CD1c-positive myeloid dendritic cell (primary cell): ENCODE measurements around the gene RUNX1.
A peak's percentile ranks its signal among the peaks of the same experiment; 100 is the strongest.

Source experiments
- DNase-seq: peaks from one replicate; pipeline ENCODE4 v3.0.0-alpha.2; 2016; ENCODE audit errors: extremely low spot score

The RUNX1 gene

DNA sequence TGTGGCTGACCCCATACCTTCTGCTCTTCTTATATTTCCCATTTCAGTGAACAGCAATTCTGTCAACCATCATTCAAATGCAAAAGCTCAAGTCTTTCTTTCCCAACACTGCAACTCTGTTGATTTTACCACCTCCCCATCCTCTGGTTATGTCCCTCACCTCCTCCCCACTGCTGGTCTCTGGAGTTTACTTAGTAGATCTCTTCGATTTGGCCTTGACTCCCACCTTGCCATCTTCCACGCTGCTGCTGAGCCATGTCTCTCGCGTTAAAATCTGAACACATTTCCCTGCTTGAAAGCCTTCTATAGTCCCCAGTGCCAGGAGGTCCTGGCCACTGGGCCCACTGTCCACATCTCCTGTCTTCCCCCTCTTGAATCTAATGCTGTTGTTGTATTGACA is 125.5 kb downstream of the RUNX1 start:
- no peak for DNase-seq

DNA sequence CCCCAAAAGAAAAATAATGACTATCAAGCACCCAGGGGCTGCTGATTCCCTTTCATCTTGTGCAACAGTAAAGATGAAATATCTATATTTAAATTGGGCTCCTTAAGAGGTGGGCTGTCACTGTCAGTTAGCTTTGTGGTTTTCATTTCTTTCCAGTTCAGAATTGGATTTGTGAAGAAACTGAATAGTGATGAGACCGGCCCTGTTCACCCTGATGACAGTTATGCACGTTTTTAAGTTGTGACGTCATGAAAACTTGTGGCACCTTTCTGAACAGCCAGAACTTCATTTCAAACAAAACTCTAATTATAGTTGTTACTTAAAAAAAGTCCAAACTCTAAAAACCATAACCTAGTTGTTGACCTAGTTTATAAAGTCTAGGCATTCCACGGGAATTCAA is 125.9 kb downstream of the RUNX1 start:
- DNase-seq: no peak

GRCh38 chr21:34922479-34922878 is 126.6 kb downstream of the RUNX1 start:
- DNase-seq: no peak

DNA sequence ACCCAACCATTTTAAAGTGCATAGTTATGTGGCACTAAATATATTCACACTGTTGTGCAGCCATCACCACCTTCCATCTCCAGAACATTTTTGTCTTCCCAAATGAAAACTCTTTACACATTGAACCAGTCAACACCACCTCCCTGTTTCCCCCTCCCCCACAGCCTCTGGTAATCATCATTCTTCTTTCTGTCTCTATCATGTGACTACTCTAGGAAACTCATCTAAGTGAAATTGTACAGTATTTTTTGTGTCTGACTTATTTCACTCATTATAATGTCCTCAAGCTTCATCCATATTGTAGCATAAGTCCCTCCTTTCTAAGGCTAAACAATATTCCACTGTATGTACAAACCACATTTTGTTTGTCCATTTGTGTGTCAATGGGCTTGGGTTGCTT is 128.0 kb downstream of the RUNX1 start:
- no peak for DNase-seq

GRCh38 chr21:34919406-34919805 is 129.7 kb downstream of the RUNX1 start:
- no peak for DNase-seq

DNA sequence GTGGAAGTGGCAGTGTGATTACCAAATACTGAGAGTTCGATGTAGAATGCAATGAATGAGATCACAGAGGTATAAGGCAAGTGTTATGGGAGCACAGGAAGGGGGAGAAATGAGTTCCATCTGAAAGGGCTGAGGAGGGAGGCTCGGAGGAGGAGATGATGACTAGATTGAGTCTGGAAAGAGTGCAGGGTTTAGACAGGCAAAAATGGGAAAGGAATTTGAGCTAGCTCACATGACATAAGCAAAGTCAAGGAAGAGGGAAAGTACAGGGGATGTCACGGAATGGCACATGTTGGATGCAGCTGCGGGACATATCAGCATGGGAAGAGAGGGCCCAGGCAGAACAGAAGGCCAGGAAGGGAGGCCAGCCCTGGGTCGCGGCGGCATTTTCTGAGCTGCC is 132.7 kb downstream of the RUNX1 start:
- no peak for DNase-seq

GRCh38 chr21:34915364-34915841 is 133.7 kb downstream of the RUNX1 start:
- no peak for DNase-seq

DNA sequence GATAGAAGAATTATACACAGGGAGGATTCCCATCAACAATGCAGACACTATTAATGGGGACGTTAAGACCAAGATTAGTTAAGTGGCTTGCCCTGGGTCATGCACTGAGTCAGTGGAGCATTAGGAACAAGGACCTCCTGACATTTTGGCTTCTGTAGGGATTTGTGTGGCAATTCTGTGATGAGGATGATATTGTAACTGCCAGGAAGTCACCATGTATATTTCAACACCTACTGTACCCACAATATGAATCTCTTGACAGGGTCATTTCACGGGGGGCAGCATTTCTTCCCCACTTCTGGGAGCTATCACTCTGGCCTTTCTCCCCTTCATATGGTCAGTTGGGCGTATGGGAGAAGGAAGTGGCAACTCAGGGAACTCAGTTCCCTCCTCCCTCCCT is 134.9 kb downstream of the RUNX1 start:
- DNase-seq: no peak

DNA sequence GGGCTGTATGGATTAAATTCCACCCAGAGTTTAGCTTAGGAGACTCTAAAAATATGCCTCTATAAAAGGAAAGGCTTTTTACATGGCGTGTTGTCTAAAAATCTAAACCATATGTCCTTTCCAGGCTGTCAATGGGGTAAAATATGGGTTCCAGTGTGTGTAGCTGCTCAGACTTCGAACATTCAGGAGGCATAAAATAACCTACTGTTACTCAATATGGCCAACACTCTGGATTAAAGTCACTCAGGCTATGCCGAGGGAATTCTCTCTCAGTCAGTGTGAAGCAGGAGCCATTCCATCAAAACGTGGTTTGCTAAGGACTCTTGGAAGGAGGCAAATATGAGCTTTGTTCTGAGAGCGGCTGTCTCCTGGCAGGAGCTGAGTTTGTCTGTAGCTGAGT is 135.3 kb downstream of the RUNX1 start:
- DNase-seq: no peak

- no peak for DNase-seq
These were observed 136.8 kb downstream of the RUNX1 start for GRCh38 chr21:34912022-34912945.

- DNase-seq: peak; percentile 62
These were observed 137.7 kb downstream of the RUNX1 start for GRCh38 chr21:34911360-34911759.

DNA sequence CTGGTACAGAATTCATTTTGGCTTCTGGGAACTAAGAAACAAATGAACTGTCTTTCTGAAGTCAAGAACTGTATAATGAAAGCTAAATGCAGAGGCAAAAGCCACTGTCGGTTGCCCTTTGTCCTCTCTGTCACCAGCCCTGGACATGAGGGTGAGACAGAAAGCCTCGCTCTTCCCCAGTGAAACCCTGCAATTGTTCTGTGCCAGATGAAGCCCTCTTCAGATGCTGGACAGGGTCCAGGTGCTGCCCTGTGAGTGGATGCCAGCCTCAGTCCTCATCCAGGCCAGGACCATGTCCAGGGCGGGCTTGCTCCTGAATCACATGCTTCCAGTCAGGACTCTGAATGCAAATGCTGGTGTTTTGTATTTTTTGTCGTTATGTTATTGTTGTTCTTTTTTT is 138.7 kb downstream of the RUNX1 start:
- DNase-seq: no peak

GRCh38 chr21:34909492-34910292 is 139.4 kb downstream of the RUNX1 start:
- DNase-seq: peak; percentile 26

DNA sequence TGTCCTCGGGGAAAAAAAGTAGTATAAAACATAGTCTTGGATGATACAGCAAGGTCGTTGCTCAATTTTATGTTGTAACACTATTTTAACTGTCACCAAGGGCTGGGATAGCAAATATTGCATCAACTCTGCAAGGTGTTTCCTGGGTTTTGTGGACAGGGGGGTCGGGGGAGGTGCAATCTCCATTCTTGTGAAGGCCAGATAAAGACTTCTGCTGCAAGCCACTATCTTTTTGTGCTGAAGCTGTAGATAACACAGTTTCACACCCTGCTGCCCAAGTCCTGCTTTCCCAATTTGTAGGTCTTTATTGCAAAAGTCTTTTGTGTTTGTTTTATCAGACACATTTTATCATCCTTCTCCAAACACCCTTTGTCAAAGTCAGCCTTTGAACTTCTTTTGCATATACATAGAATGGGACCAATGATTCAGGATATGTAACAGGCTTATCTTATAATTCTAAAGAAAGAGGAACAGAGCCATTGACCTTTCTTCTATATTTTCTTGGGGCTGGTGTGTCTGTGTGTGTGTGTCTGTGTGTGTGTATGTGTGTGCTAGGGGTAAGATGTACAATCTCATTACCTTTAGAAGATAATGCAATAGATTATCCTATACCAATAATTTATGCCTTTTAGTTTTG is 140.6 kb downstream of the RUNX1 start:
- DNase-seq: peak; percentile 77

- peak; percentile 43 for DNase-seq
These were observed 141.4 kb downstream of the RUNX1 start for GRCh38 chr21:34907461-34908418.

- DNase-seq: no peak
These were observed 142.7 kb downstream of the RUNX1 start for GRCh38 chr21:34906401-34906800.

- no peak for DNase-seq
These were observed 143.9 kb downstream of the RUNX1 start for GRCh38 chr21:34905218-34905537.

- DNase-seq: no peak
These were observed 144.4 kb downstream of the RUNX1 start for GRCh38 chr21:34904526-34905217.

- DNase-seq: no peak
These were observed 148.7 kb downstream of the RUNX1 start for GRCh38 chr21:34900376-34900775.

DNA sequence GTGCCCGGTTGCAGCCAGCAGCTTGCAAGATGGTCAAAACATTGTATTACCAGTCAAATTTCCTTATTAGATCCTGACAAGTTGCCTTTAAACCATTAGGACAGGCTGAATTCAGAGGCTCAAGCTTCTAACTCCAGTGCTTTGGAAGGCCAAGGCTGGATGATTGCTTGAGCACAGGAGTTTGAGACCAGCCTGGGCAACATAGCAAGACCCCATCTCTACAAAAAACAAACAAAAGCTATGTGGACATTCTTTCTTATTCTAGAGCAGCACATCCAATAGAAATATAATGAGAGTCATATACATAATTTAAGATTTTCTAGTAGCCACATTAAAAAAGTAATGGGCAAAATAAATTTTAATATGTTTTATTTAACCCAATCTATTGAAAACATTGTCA is 149.3 kb downstream of the RUNX1 start:
- DNase-seq: no peak

GRCh38 chr21:34899302-34899701 is 149.8 kb downstream of the RUNX1 start:
- DNase-seq: no peak
